SK-N-SH (cell line): Measurements from ENCODE around the gene SDK1.

Source experiments
- CTCF ChIP-seq: fragments of 200-600 bp; sonication (generic); IDR thresholded peaks from 2 replicates; pipeline ENCODE4 v1.6.1; 2017; ENCODE audit warnings: antibody characterized with exemption, mild to moderate bottlenecking, moderate library complexity
- EZH2phosphoT487 ChIP-seq: fragments of 200-600 bp; sonication (generic); IDR thresholded peaks from 2 replicates; pipeline ENCODE4 v1.6.1; 2017; ENCODE audit warnings: low read depth, mixed run types, mild to moderate bottlenecking, antibody characterized with exemption, moderate library complexity, borderline replicate concordance
- FOXJ3 ChIP-seq: sonication (generic); formaldehyde crosslinking; IDR thresholded peaks from 2 replicates; pipeline ENCODE4 v1.5.1; 2020; ENCODE audit warnings: mild to moderate bottlenecking, missing genetic modification reagents
- FOXM1 ChIP-seq: IDR thresholded peaks from 2 replicates; pipeline ENCODE4 v1.4.0; 2012; ENCODE audit warnings: low read depth, mild to moderate bottlenecking
- GATA2 ChIP-seq: sonication (generic); formaldehyde crosslinking; IDR thresholded peaks from 2 replicates; pipeline ENCODE4 v1.5.0; 2020; ENCODE audit warnings: mild to moderate bottlenecking, missing genetic modification reagents
- IRF3 ChIP-seq: fragments of 150-350 bp; IDR thresholded peaks from 2 replicates; pipeline ENCODE4 v1.6.1; 2016; ENCODE audit warnings: mild to moderate bottlenecking, low read depth, low read length
- MXI1 ChIP-seq: IDR thresholded peaks from 2 replicates; pipeline ENCODE4 v1.6.1; 2012; ENCODE audit warnings: mild to moderate bottlenecking, low read depth, low read length, improper control_type of control experiment
- POLR2AphosphoS5 ChIP-seq: IDR thresholded peaks from 2 replicates; pipeline ENCODE4 v1.6.1; 2012; ENCODE audit warnings: low read depth, low read length
- RAD21 ChIP-seq: IDR thresholded peaks from 2 replicates; pipeline ENCODE4 v1.6.1; 2012; ENCODE audit warnings: mild to moderate bottlenecking, low read length
- RFX5 ChIP-seq: IDR thresholded peaks from 2 replicates; pipeline ENCODE4 v1.6.1; 2012; ENCODE audit warnings: mild to moderate bottlenecking, improper control_type of control experiment, low read length
- SIN3A ChIP-seq: IDR thresholded peaks from 2 replicates; pipeline ENCODE4 v1.6.1; 2012; ENCODE audit warnings: low read depth, mild to moderate bottlenecking, low read length, moderate library complexity, borderline replicate concordance
- TAF1 ChIP-seq: IDR thresholded peaks from 2 replicates; pipeline ENCODE4 v1.6.1; 2012; ENCODE audit warnings: low read depth, mild to moderate bottlenecking, low read length, moderate library complexity, borderline replicate concordance
- USF2 ChIP-seq: fragments of 150-350 bp; IDR thresholded peaks from 2 replicates; pipeline ENCODE4 v1.6.1; 2017; ENCODE audit warnings: antibody characterized with exemption, low read length, low read depth, borderline replicate concordance
- YY1 ChIP-seq: IDR thresholded peaks from 2 replicates; pipeline ENCODE4 v1.4.0; 2012; ENCODE audit warnings: low read depth, mild to moderate bottlenecking

- no peak for TF ChIP-seq CTCF
- TF ChIP-seq EZH2phosphoT487 = no peak
- no peak for TF ChIP-seq POLR2AphosphoS5
- no peak for TF ChIP-seq RAD21
- TF ChIP-seq FOXM1 = no peak
- TF ChIP-seq USF2 = no peak
- no peak for TF ChIP-seq GATA2 (CRISPR knock-in tag)
- no peak for TF ChIP-seq FOXJ3 (CRISPR knock-in tag)
- TF ChIP-seq RFX5 = no peak
- no peak for TF ChIP-seq IRF3
- TF ChIP-seq YY1 = no peak
- TF ChIP-seq SIN3A = no peak
- no peak for TF ChIP-seq MXI1
- TF ChIP-seq TAF1 = no peak
These were observed 827.0 kb downstream of the SDK1 start for GRCh38 chr7:4127909-4128560.
